ENCODE data around the gene NDRG4.

The NDRG4 gene

GRCh38 chr16:58494981-58495520 lies 4.9 kb upstream of the NDRG4 start:
- TF ChIP-seq POLR2AphosphoS5 (IDR thresholded peaks at IDR 0.05; ENCODE audit: borderline replicate concordance, low read depth, low read length) (no peak), EZH2 (IDR thresholded peaks at IDR 0.05) (no peak), FOXP2 (optimal IDR thresholded peaks at IDR 0.05; ENCODE audit: control extremely low read depth, extremely low read length, insufficient read depth) (no peak)
- Histone ChIP-seq H3K9me3 (ENCODE audit: low read depth, low read length) (no peaks in the 10 kb centered on the region), H3K36me3 (ENCODE audit: insufficient read depth, low read length) (no peaks in the 10 kb centered on the region), H3K4me3 (no peak overlapping the region), H3K27ac (no peak overlapping the region), H3K9ac (ENCODE audit: insufficient read length) (no peak overlapping the region)
- peak; percentile 73 for DNase-seq (ENCODE audit: low read depth, low spot score)

- Histone ChIP-seq H3K36me3 (ENCODE audit: insufficient read depth, low read length) (no peaks in the 10 kb centered on the region), H3K4me3 (no peak overlapping the region), H3K9ac (ENCODE audit: insufficient read length) (no peak overlapping the region), H3K9me3 (ENCODE audit: low read depth, low read length) (no peaks in the 10 kb centered on the region), H3K27ac (no peak overlapping the region)
- no peak for DNase-seq (ENCODE audit: low read depth, low spot score)
- no peak for TF ChIP-seq FOXP2 (optimal IDR thresholded peaks at IDR 0.05; ENCODE audit: control extremely low read depth, extremely low read length, insufficient read depth)
- no peak for TF ChIP-seq EZH2 (IDR thresholded peaks at IDR 0.05)
- TF ChIP-seq POLR2AphosphoS5 (IDR thresholded peaks at IDR 0.05; ENCODE audit: borderline replicate concordance, low read depth, low read length): no peak
Measured at GRCh38 chr16:58495521-58496331, 4.2 kb upstream of the NDRG4 start.

- H3K9me3 ChIP-seq (ENCODE audit: low read depth, low read length): no peaks in the 10 kb centered on the region
- H3K36me3 ChIP-seq (ENCODE audit: insufficient read depth, low read length): no peaks in the 10 kb centered on the region
- DNase-seq (ENCODE audit: low read depth, low spot score): no peak
- no peak overlapping the region for H3K4me3 ChIP-seq
- no peak overlapping the region for H3K27ac ChIP-seq
- no peak overlapping the region for H3K9ac ChIP-seq (ENCODE audit: insufficient read length)
- no peak for TF ChIP-seq EZH2 (IDR thresholded peaks at IDR 0.05)
Measured at GRCh38 chr16:58497468-58497867, 2.5 kb upstream of the NDRG4 start.

- no peaks in the 10 kb centered on the region for H3K36me3 ChIP-seq (ENCODE audit: insufficient read depth, low read length)
- TF ChIP-seq FOXP2 (optimal IDR thresholded peaks at IDR 0.05; ENCODE audit: control extremely low read depth, extremely low read length, insufficient read depth) (no peak), EZH2 (IDR thresholded peaks at IDR 0.05) (no peak), POLR2AphosphoS5 (IDR thresholded peaks at IDR 0.05; ENCODE audit: borderline replicate concordance, low read depth, low read length) (no peak)
- H3K9ac ChIP-seq (ENCODE audit: insufficient read length): no peak overlapping the region
- H3K4me3 ChIP-seq: no peak overlapping the region
- no peaks in the 10 kb centered on the region for H3K9me3 ChIP-seq (ENCODE audit: low read depth, low read length)
- DNase-seq (ENCODE audit: low read depth, low spot score): no peak
- no peak overlapping the region for H3K27ac ChIP-seq
Measured at GRCh38 chr16:58497935-58498334, 2.0 kb upstream of the NDRG4 start.

- Histone ChIP-seq H3K9me3 (ENCODE audit: low read depth, low read length) (no peaks in the 10 kb centered on the region), H3K4me3 (no peak overlapping the region), H3K9ac (ENCODE audit: insufficient read length) (no peak overlapping the region), H3K36me3 (ENCODE audit: insufficient read depth, low read length) (no peaks in the 10 kb centered on the region), H3K27ac (no peak overlapping the region)
- no peak for DNase-seq (ENCODE audit: low read depth, low spot score)
- TF ChIP-seq FOXP2 (optimal IDR thresholded peaks at IDR 0.05; ENCODE audit: control extremely low read depth, extremely low read length, insufficient read depth) (no peak), EZH2 (IDR thresholded peaks at IDR 0.05) (no peak), POLR2AphosphoS5 (IDR thresholded peaks at IDR 0.05; ENCODE audit: borderline replicate concordance, low read depth, low read length) (no peak)
Measured at GRCh38 chr16:58498341-58499091, 1.4 kb upstream of the NDRG4 start.

- H3K36me3 ChIP-seq (ENCODE audit: insufficient read depth, low read length): no peaks in the 10 kb centered on the region
- no peak overlapping the region for H3K4me3 ChIP-seq
- TF ChIP-seq EZH2 (IDR thresholded peaks at IDR 0.05): no peak
- TF ChIP-seq FOXP2 (optimal IDR thresholded peaks at IDR 0.05; ENCODE audit: control extremely low read depth, extremely low read length, insufficient read depth): no peak
- no peak for TF ChIP-seq POLR2AphosphoS5 (IDR thresholded peaks at IDR 0.05; ENCODE audit: borderline replicate concordance, low read depth, low read length)
- H3K9me3 ChIP-seq (ENCODE audit: low read depth, low read length): no peaks in the 10 kb centered on the region
- no peak overlapping the region for H3K27ac ChIP-seq
- no peak for DNase-seq (ENCODE audit: low read depth, low spot score)
- H3K9ac ChIP-seq (ENCODE audit: insufficient read length): no peak overlapping the region
Measured at GRCh38 chr16:58499092-58499511, 841 bp upstream of the NDRG4 start.

GRCh38 chr16:58500430-58501241 lies 693 bp downstream of the NDRG4 start:
- TF ChIP-seq POLR2AphosphoS5 (IDR thresholded peaks at IDR 0.05; ENCODE audit: borderline replicate concordance, low read depth, low read length) (no peak), FOXP2 (optimal IDR thresholded peaks at IDR 0.05; ENCODE audit: control extremely low read depth, extremely low read length, insufficient read depth) (no peak), EZH2 (IDR thresholded peaks at IDR 0.05) (no peak)
- H3K27ac ChIP-seq: no peak overlapping the region
- no peaks in the 10 kb centered on the region for H3K9me3 ChIP-seq (ENCODE audit: low read depth, low read length)
- H3K36me3 ChIP-seq (ENCODE audit: insufficient read depth, low read length): no peaks in the 10 kb centered on the region
- peak overlapping the region; percentile 28; the same call in 1 of the 2 replicates for H3K4me3 ChIP-seq
- H3K9ac ChIP-seq (ENCODE audit: insufficient read length): no peak overlapping the region
- no peak for DNase-seq (ENCODE audit: low read depth, low spot score)

All from SK-N-MC (cell line).